Calu3 (cell line): ENCODE measurements around the gene S100A7. TPM values are rescaled to one million over a fixed set of nuclear protein-coding genes. Genes with fewer than 3 reads are reported as not detected.

Experiments used
- BruUV-seq: library from RNA; stranded (reverse); fragments of 400-500 nt; replicated peaks from 2 replicates; lab custom pipeline; 2021; lab: Mats Ljungman, UMichigan
- CTCF ChIA-PET: fragments of 300-600 bp; sonication (Branson Sonifier 250); formaldehyde crosslinking; loops from one replicate; lab custom pipeline; 2022; ENCODE audit warnings: antibody characterized with exemption; lab: Charles Lee
- DNase-seq: peaks from one replicate; pipeline ENCODE4 v3.0.0; 2022
- H3K27ac Mint-ChIP-seq: one replicate; pipeline ENCODE4 v1.8.0; 2022; ENCODE audit warnings: mixed read lengths; ENCODE audit not compliant: unreplicated experiment
- H3K27me3 Mint-ChIP-seq: one replicate; pipeline ENCODE4 v1.8.0; 2022; ENCODE audit warnings: mixed read lengths; ENCODE audit not compliant: unreplicated experiment
- H3K36me3 Mint-ChIP-seq: one replicate; pipeline ENCODE4 v1.8.0; 2022; ENCODE audit warnings: mild to moderate bottlenecking, moderate library complexity, mixed read lengths; ENCODE audit not compliant: insufficient read depth, unreplicated experiment
- H3K4me1 Mint-ChIP-seq: one replicate; pipeline ENCODE4 v1.8.0; 2022; ENCODE audit warnings: mild to moderate bottlenecking, low read depth, mixed read lengths; ENCODE audit not compliant: unreplicated experiment
- H3K4me3 Mint-ChIP-seq: one replicate; pipeline ENCODE4 v1.8.0; 2022; ENCODE audit warnings: mild to moderate bottlenecking, low read depth, moderate library complexity, mixed read lengths; ENCODE audit not compliant: unreplicated experiment
- H3K9me3 Mint-ChIP-seq: one replicate; pipeline ENCODE4 v1.8.0; 2022; ENCODE audit warnings: low read depth, mixed read lengths; ENCODE audit not compliant: unreplicated experiment
- intact Hi-C: fragments of 100-400 bp; cut with micrococcal nuclease; formaldehyde crosslinking; loops from one replicate; pipeline ENCODE4 v1.10.0; 2022; ENCODE audit not compliant: unreplicated experiment
- total RNA-seq: library from RNA; stranded (reverse); gene quantifications from 2 replicates; pipeline ENCODE4 v1.2.3, GENCODE V29; 2022
- TF ChIP-seq, protein P1 (sequence below): fragments of 200-600 bp; IDR thresholded peaks from one replicate; pipeline ENCODE4 v1.8.0; 2022; ENCODE audit warnings: antibody characterized with exemption; ENCODE audit not compliant: unreplicated experiment

S100A7 gene
- total RNA-seq, 1 experiment from 2014 or later: not detected

GRCh38 chr1:153483776-153484175, 23.3 kb upstream of the S100A7 start:
- peak; percentile 31 for DNase-seq
- Mint-ChIP-seq H3K9me3 (no peaks in the 10 kb centered on the region), H3K27me3 (peaks cover 70% of the 10 kb centered on the region), H3K4me3 (no peak overlapping the region), H3K27ac (no peak overlapping the region), H3K36me3 (no peaks in the 10 kb centered on the region), H3K4me1 (peaks cover 17% of the 10 kb centered on the region)
- TF ChIP-seq, protein P1, sequence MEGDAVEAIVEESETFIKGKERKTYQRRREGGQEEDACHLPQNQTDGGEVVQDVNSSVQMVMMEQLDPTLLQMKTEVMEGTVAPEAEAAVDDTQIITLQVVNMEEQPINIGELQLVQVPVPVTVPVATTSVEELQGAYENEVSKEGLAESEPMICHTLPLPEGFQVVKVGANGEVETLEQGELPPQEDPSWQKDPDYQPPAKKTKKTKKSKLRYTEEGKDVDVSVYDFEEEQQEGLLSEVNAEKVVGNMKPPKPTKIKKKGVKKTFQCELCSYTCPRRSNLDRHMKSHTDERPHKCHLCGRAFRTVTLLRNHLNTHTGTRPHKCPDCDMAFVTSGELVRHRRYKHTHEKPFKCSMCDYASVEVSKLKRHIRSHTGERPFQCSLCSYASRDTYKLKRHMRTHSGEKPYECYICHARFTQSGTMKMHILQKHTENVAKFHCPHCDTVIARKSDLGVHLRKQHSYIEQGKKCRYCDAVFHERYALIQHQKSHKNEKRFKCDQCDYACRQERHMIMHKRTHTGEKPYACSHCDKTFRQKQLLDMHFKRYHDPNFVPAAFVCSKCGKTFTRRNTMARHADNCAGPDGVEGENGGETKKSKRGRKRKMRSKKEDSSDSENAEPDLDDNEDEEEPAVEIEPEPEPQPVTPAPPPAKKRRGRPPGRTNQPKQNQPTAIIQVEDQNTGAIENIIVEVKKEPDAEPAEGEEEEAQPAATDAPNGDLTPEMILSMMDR: no peak
- intact Hi-C loops: no loop called here
- CTCF ChIA-PET: interaction anchor here (1.1 to 1.3 kb wide), 2 partner anchors 11 to 127 kb away, joined by 5 read pairs; no protein-coding TSS in a partner anchor
- BruUV-seq: no TSS peak

DNA sequence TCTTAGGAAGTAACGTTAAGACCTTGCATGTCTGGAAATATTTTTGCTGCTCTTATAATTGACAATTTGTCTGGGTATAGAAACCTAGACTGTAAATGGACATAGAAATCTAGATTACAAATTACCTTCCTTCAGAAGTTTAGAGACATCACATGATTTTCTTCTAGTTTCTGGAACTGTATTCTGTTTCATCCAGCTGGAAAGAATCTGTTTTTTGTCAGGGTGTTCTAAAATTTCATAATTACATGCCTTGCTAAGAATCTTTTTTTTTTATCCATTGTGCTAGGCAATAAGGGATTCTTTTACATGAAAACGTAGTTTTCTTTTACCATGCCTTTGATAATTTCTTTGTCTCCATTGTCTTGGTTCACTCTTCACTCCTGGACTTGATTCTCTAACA, 20.7 kb upstream of the S100A7 start:
- Mint-ChIP-seq H3K9me3 (no peaks in the 10 kb centered on the region), H3K27ac (no peak overlapping the region), H3K4me3 (no peak overlapping the region), H3K4me1 (peaks cover 17% of the 10 kb centered on the region), H3K27me3 (peaks cover 72% of the 10 kb centered on the region), H3K36me3 (no peaks in the 10 kb centered on the region)
- DNase-seq: no peak
- no TSS peak for BruUV-seq
- CTCF ChIA-PET: no interaction called here
- TF ChIP-seq, protein P1: no peak
- intact Hi-C loops: no loop called here

GRCh38 chr1:153478692-153479618, 18.5 kb upstream of the S100A7 start:
- Mint-ChIP-seq H3K4me3 (no peak overlapping the region), H3K27me3 (peaks cover 62% of the 10 kb centered on the region), H3K9me3 (no peaks in the 10 kb centered on the region), H3K27ac (no peak overlapping the region), H3K36me3 (no peaks in the 10 kb centered on the region), H3K4me1 (peaks cover 15% of the 10 kb centered on the region)
- TF ChIP-seq, protein P1: no peak
- no TSS peak for BruUV-seq
- DNase-seq: no peak
- intact Hi-C loops: no loop called here
- CTCF ChIA-PET: no interaction called here

DNA sequence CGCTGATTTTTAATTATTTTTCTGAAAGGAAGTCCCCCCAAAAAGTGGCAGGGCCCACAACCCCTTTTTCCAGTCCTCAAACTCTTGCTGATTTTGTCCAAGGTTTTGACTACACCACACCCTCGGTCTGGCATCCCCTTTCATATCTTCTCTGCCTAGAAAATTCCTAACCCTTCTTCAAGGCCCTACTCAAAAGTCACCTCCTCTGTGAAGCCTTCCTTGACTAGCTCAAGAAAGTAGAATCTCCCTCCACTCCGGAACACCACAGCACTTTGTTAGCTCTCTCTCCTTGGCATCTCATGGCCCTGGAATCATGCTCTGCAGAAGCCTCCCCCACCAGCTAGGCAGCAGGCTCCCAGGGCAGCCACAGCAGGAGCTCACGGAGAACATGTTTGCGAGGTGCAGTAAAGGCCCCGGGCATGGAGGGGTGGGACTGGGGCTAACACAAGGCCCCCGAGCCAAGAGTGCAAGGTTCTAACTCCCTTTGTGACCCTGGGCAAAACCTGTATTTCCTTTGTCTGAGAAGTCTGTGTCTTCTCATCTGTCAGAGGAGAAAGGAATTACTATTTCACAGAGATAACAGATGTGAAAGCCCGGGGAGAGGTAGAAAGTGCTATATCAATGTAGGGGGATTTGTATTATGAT, 17.7 kb upstream of the S100A7 start:
- BruUV-seq: no TSS peak
- H3K4me1 Mint-ChIP-seq: peaks cover 7% of the 10 kb centered on the region
- no peak overlapping the region for H3K4me3 Mint-ChIP-seq
- H3K27me3 Mint-ChIP-seq: peaks cover 68% of the 10 kb centered on the region
- CTCF ChIA-PET: no interaction called here
- no peak overlapping the region for H3K27ac Mint-ChIP-seq
- no peaks in the 10 kb centered on the region for H3K36me3 Mint-ChIP-seq
- intact Hi-C loops: no loop called here
- TF ChIP-seq, protein P1: no peak
- no peak for DNase-seq
- no peaks in the 10 kb centered on the region for H3K9me3 Mint-ChIP-seq
